ENCODE results near the gene CREBL2. TPM values are rescaled to one million over a fixed set of nuclear protein-coding genes. Genes with fewer than 3 reads are reported as not detected.

The CREBL2 gene
- total RNA-seq, 3 donors from 2014 or later: 55.7 to 87.4 (median 84.2) TPM

DNA sequence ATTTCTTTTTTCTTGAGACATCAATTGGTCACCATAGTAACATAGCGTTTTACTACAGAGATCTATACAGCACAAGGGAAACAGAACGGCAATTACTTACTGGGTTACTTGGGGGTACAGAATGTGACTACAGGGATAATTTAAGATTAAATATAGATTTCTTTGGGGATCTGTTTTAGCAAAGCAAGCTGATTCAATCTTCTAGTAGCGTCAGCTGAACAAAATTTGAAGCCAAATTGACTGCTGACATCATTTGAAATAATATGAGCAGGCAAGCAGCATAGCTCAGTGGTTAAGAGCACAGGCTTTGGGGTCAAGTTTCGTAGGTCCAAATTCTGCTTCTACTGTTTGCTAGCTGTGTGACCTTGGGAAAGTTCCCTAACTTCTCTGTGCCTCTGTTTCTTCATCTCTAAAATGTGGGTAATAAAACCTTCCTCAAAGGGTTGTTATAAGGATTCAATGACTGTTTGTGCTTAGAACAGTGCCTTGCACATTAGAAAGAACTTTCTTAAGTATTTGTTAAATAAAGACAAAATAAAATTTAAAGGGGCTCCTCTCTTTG is 71.5 kb downstream of the CREBL2 start:
- intact Hi-C loops (cut with DNase I; ENCODE audit: low total_unique reads): no loop called here
- no peaks in the 10 kb centered on the region for H3K36me3 ChIP-seq
- DNase-seq (ENCODE audit: low spot score in 2 of 2): no peak
- no peaks in the 10 kb centered on the region for H3K27me3 ChIP-seq
- TF ChIP-seq POLR2AphosphoS5 (IDR thresholded peaks at IDR 0.05) (no peak), CTCF (IDR thresholded peaks at IDR 0.05) (no peak), POLR2A (IDR thresholded peaks at IDR 0.05) (no peak)
- H3K27ac ChIP-seq: no peak overlapping the region
- no peaks in the 10 kb centered on the region for H3K9me3 ChIP-seq
- H3K4me3 ChIP-seq: no peak overlapping the region
- H3K4me1 ChIP-seq: no peaks in the 10 kb centered on the region

DNA sequence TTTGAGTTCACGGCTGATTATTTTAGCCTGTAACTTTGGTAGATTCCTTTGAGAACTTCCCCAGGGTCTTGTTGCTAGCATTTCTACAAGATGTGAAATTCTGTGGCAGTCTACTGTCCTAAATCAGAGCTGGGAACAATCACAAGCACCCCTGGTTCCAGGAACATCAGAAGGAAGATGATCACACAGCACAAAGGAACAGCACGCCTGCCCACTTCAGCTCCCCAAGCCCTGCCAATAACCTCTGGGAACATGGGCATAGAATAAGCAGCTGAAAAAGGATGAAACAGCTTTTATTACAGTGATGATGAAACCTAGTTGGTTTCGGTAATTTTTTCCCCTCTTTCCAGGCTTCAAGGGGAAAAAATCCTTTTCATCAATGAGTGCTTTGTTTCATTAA is 72.0 kb downstream of the CREBL2 start:
- H3K9me3 ChIP-seq: no peaks in the 10 kb centered on the region
- no peaks in the 10 kb centered on the region for H3K27me3 ChIP-seq
- H3K36me3 ChIP-seq: no peaks in the 10 kb centered on the region
- H3K4me1 ChIP-seq: no peaks in the 10 kb centered on the region
- H3K4me3 ChIP-seq: no peak overlapping the region
- intact Hi-C loops (cut with DNase I; ENCODE audit: low total_unique reads): no loop called here
- no peak overlapping the region for H3K27ac ChIP-seq
- TF ChIP-seq POLR2AphosphoS5 (IDR thresholded peaks at IDR 0.05) (no peak), POLR2A (IDR thresholded peaks at IDR 0.05) (no peak), CTCF (IDR thresholded peaks at IDR 0.05) (no peak)
- no peak for DNase-seq (ENCODE audit: low spot score in 2 of 2)

DNA sequence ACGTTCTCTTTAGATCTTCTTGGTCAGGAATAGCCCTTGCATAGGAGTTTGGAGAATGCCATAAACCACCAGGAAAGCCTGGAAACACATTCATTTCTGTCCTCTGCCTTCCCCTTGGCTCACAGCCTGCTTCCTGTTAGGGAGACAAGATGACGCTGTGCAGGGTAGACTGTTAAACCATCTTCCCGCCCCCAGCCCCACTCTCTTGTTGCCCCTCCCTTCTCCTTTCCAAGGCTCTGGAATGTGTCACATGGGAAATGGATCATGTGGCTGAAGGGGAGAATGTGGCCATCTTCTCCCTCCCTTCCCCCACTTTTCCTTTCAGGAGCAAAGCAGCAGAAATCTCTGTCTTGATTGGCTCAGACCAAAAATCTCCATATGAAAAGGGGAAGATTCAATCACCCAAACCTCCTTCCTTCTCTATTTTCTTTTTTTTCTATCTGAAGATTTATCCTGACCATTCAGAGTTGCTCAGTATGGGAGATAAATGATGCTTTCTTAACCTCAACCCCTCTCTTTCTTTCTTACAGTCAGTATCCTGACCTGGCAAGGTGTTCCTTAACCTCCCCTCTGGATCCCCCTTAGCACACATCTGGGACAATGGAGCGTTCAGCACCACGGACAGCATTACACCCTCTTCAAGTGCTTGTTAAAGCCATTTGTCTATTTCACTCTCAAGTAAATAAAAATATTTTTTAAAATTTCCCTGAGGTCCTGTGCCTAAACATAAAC is 72.9 kb downstream of the CREBL2 start:
- no peak for DNase-seq (ENCODE audit: low spot score in 2 of 2)

GRCh38 chr12:12685305-12685704 is 73.6 kb downstream of the CREBL2 start:
- Histone ChIP-seq H3K4me3 (no peak overlapping the region), H3K36me3 (no peaks in the 10 kb centered on the region), H3K27me3 (no peaks in the 10 kb centered on the region), H3K4me1 (no peaks in the 10 kb centered on the region), H3K27ac (no peak overlapping the region), H3K9me3 (no peaks in the 10 kb centered on the region)
- intact Hi-C loops (cut with DNase I; ENCODE audit: low total_unique reads): no loop called here
- TF ChIP-seq CTCF (IDR thresholded peaks at IDR 0.05) (no peak), POLR2A (IDR thresholded peaks at IDR 0.05) (no peak), POLR2AphosphoS5 (IDR thresholded peaks at IDR 0.05) (no peak)
- DNase-seq (ENCODE audit: low spot score in 2 of 2): no peak

More for the DNA sequence above, 72.9 kb downstream of the CREBL2 start:
- Histone ChIP-seq H3K36me3 (no peaks in the 10 kb centered on the region), H3K9me3 (no peaks in the 10 kb centered on the region), H3K4me1 (no peaks in the 10 kb centered on the region), H3K27me3 (no peaks in the 10 kb centered on the region), H3K27ac (no peak overlapping the region), H3K4me3 (no peak overlapping the region)
- TF ChIP-seq CTCF (IDR thresholded peaks at IDR 0.05) (no peak), POLR2A (IDR thresholded peaks at IDR 0.05) (no peak), POLR2AphosphoS5 (IDR thresholded peaks at IDR 0.05) (no peak)
- intact Hi-C loops (cut with DNase I; ENCODE audit: low total_unique reads): no loop called here

DNA sequence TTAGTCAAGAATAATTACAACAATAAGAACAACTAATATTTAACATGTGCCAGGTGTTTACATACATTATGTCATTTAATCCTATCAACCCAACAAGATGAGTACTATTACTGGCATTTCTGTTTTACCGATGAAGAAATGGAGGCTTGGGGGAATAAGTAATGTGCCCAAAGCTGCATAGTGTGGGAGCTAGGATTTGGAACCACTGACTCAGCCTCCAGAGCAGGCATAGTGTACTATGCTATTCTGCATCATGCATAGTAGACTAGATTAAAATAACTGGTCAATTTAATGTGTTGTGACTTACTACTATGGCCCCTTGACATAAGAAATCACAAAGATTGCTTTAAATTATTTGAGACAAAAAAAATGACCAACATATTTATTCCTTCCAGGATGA is 74.8 kb downstream of the CREBL2 start:
- Histone ChIP-seq H3K36me3 (no peaks in the 10 kb centered on the region), H3K27me3 (no peaks in the 10 kb centered on the region), H3K9me3 (no peaks in the 10 kb centered on the region), H3K4me3 (no peak overlapping the region), H3K27ac (no peak overlapping the region), H3K4me1 (no peaks in the 10 kb centered on the region)
- TF ChIP-seq POLR2AphosphoS5 (IDR thresholded peaks at IDR 0.05) (no peak), CTCF (IDR thresholded peaks at IDR 0.05) (no peak)
- DNase-seq (ENCODE audit: low spot score in 2 of 2): no peak
- intact Hi-C loops (cut with DNase I; ENCODE audit: low total_unique reads): no loop called here

All from breast epithelium (tissue), 4 donors.